ENCODE data around the gene UHRF2.

DNA sequence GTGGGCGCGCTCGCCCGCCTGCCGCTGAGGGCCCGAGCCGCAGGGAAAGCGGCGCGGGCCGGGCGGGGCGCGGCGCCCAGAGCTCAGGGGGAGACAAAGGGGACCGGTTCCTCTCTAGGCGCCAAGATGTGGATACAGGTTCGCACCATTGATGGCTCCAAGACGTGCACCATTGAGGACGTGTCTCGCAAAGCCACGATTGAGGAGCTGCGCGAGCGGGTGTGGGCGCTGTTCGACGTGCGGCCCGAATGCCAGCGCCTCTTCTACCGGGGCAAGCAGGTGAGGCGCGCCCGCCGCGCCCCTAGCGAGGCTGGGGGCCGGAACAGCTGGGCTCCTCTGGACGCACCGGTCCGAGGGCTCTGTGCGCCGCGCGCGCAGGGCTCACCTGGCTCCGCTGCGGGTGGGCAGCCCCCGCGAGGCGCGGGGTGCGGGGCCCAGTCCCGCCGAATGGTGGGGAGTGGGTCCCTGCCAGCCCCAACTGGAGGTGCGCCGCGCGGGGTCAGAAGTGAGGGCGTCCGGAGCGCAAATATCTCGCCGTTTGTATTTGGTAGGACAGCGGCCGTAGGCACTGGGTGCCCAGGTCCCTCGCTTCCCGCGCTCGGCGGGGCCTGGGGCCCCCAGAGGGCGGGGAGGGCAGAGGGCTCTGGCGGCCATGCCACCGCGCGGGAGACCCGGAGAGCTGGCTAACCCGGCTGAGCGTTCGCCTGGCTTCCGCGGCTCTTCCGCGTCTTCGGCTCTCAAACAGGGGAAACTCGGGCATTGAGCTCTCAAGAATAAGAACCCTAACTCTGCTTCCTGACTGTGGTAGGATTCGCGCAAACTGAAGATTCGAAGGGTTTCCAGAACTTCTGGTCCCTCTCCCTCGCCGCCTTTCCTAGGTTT is 607 bp downstream of the UHRF2 start:
- TF ChIP-seq, protein P1, sequence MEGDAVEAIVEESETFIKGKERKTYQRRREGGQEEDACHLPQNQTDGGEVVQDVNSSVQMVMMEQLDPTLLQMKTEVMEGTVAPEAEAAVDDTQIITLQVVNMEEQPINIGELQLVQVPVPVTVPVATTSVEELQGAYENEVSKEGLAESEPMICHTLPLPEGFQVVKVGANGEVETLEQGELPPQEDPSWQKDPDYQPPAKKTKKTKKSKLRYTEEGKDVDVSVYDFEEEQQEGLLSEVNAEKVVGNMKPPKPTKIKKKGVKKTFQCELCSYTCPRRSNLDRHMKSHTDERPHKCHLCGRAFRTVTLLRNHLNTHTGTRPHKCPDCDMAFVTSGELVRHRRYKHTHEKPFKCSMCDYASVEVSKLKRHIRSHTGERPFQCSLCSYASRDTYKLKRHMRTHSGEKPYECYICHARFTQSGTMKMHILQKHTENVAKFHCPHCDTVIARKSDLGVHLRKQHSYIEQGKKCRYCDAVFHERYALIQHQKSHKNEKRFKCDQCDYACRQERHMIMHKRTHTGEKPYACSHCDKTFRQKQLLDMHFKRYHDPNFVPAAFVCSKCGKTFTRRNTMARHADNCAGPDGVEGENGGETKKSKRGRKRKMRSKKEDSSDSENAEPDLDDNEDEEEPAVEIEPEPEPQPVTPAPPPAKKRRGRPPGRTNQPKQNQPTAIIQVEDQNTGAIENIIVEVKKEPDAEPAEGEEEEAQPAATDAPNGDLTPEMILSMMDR (IDR thresholded peaks at IDR 0.05): no peak
- TF ChIP-seq POLR2A (IDR thresholded peaks at IDR 0.05): no peak

All from ovary (tissue), 3 donors.